Measurements from ENCODE around the gene RNF225.

DNA sequence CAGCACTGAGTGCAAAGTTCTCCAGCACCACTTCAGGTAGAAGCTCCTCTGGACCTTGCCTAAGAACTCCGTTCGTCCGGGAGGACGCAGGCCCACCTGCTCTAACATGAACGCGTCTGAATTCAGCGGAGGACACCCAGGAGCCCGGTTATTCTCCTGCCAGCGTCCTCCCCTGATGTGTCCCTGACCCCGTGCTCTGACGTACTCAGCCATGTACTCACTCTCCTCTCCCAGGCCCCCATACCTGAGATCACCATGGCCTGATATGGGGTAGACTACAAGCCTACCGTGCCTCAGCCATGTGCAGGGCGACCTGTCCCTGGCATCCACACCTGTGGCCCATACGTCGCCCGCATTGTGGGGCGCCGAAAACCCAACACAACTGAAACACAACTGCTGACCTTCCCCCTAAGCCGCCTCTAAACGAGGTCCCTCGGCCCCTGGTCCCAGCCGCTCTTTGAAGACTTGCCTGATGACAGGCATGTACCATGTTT lies 12.2 kb downstream of the RNF225 start:
- TF ChIP-seq, protein P1, sequence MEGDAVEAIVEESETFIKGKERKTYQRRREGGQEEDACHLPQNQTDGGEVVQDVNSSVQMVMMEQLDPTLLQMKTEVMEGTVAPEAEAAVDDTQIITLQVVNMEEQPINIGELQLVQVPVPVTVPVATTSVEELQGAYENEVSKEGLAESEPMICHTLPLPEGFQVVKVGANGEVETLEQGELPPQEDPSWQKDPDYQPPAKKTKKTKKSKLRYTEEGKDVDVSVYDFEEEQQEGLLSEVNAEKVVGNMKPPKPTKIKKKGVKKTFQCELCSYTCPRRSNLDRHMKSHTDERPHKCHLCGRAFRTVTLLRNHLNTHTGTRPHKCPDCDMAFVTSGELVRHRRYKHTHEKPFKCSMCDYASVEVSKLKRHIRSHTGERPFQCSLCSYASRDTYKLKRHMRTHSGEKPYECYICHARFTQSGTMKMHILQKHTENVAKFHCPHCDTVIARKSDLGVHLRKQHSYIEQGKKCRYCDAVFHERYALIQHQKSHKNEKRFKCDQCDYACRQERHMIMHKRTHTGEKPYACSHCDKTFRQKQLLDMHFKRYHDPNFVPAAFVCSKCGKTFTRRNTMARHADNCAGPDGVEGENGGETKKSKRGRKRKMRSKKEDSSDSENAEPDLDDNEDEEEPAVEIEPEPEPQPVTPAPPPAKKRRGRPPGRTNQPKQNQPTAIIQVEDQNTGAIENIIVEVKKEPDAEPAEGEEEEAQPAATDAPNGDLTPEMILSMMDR (IDR thresholded peaks at IDR 0.05) = no peak
- no peak for TF ChIP-seq SMAD3 (CRISPR knock-in tag; IDR thresholded peaks at IDR 0.05; ENCODE audit: borderline replicate concordance)
- TF ChIP-seq, protein P2, sequence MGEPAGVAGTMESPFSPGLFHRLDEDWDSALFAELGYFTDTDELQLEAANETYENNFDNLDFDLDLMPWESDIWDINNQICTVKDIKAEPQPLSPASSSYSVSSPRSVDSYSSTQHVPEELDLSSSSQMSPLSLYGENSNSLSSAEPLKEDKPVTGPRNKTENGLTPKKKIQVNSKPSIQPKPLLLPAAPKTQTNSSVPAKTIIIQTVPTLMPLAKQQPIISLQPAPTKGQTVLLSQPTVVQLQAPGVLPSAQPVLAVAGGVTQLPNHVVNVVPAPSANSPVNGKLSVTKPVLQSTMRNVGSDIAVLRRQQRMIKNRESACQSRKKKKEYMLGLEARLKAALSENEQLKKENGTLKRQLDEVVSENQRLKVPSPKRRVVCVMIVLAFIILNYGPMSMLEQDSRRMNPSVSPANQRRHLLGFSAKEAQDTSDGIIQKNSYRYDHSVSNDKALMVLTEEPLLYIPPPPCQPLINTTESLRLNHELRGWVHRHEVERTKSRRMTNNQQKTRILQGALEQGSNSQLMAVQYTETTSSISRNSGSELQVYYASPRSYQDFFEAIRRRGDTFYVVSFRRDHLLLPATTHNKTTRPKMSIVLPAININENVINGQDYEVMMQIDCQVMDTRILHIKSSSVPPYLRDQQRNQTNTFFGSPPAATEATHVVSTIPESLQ (CRISPR knock-in tag; IDR thresholded peaks at IDR 0.05) = no peak
- TF ChIP-seq, protein P3, sequence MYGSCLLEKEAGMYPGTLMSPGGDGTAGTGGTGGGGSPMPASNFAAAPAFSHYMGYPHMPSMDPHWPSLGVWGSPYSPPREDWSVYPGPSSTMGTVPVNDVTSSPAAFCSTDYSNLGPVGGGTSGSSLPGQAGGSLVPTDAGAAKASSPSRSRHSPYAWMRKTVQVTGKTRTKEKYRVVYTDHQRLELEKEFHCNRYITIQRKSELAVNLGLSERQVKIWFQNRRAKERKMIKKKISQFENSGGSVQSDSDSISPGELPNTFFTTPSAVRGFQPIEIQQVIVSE (CRISPR knock-in tag; IDR thresholded peaks at IDR 0.05; ENCODE audit: borderline replicate concordance) = no peak
- TF ChIP-seq, protein P4, sequence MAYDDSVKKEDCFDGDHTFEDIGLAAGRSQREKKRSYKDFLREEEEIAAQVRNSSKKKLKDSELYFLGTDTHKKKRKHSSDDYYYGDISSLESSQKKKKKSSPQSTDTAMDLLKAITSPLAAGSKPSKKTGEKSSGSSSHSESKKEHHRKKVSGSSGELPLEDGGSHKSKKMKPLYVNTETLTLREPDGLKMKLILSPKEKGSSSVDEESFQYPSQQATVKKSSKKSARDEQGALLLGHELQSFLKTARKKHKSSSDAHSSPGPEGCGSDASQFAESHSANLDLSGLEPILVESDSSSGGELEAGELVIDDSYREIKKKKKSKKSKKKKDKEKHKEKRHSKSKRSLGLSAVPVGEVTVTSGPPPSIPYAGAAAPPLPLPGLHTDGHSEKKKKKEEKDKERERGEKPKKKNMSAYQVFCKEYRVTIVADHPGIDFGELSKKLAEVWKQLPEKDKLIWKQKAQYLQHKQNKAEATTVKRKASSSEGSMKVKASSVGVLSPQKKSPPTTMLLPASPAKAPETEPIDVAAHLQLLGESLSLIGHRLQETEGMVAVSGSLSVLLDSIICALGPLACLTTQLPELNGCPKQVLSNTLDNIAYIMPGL (CRISPR knock-in tag; IDR thresholded peaks at IDR 0.05) = no peak
- TF ChIP-seq ZNF219 (CRISPR knock-in tag; IDR thresholded peaks at IDR 0.05; ENCODE audit: borderline replicate concordance) = no peak
- TF ChIP-seq, protein P5, sequence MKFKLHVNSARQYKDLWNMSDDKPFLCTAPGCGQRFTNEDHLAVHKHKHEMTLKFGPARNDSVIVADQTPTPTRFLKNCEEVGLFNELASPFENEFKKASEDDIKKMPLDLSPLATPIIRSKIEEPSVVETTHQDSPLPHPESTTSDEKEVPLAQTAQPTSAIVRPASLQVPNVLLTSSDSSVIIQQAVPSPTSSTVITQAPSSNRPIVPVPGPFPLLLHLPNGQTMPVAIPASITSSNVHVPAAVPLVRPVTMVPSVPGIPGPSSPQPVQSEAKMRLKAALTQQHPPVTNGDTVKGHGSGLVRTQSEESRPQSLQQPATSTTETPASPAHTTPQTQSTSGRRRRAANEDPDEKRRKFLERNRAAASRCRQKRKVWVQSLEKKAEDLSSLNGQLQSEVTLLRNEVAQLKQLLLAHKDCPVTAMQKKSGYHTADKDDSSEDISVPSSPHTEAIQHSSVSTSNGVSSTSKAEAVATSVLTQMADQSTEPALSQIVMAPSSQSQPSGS (CRISPR knock-in tag; IDR thresholded peaks at IDR 0.05; ENCODE audit: borderline replicate concordance, low read depth) = no peak
- TF ChIP-seq ESRRA (CRISPR knock-in tag; IDR thresholded peaks at IDR 0.05; ENCODE audit: borderline replicate concordance) = no peak
- TF ChIP-seq, protein P6, sequence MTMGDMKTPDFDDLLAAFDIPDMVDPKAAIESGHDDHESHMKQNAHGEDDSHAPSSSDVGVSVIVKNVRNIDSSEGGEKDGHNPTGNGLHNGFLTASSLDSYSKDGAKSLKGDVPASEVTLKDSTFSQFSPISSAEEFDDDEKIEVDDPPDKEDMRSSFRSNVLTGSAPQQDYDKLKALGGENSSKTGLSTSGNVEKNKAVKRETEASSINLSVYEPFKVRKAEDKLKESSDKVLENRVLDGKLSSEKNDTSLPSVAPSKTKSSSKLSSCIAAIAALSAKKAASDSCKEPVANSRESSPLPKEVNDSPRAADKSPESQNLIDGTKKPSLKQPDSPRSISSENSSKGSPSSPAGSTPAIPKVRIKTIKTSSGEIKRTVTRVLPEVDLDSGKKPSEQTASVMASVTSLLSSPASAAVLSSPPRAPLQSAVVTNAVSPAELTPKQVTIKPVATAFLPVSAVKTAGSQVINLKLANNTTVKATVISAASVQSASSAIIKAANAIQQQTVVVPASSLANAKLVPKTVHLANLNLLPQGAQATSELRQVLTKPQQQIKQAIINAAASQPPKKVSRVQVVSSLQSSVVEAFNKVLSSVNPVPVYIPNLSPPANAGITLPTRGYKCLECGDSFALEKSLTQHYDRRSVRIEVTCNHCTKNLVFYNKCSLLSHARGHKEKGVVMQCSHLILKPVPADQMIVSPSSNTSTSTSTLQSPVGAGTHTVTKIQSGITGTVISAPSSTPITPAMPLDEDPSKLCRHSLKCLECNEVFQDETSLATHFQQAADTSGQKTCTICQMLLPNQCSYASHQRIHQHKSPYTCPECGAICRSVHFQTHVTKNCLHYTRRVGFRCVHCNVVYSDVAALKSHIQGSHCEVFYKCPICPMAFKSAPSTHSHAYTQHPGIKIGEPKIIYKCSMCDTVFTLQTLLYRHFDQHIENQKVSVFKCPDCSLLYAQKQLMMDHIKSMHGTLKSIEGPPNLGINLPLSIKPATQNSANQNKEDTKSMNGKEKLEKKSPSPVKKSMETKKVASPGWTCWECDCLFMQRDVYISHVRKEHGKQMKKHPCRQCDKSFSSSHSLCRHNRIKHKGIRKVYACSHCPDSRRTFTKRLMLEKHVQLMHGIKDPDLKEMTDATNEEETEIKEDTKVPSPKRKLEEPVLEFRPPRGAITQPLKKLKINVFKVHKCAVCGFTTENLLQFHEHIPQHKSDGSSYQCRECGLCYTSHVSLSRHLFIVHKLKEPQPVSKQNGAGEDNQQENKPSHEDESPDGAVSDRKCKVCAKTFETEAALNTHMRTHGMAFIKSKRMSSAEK (CRISPR knock-in tag; IDR thresholded peaks at IDR 0.05; ENCODE audit: borderline replicate concordance) = no peak
